HG03095 (cell line): ENCODE measurements around the gene MLST8.
A peak's percentile ranks its signal among the peaks of the same experiment; 100 is the strongest.

Source experiments
- ATAC-seq: cut with Tn5 transposase; IDR thresholded peaks from one replicate; pipeline ENCODE4 v1.9.1; 2021; ENCODE audit warnings: moderate library complexity; ENCODE audit not compliant: unreplicated experiment

Gene MLST8

DNA sequence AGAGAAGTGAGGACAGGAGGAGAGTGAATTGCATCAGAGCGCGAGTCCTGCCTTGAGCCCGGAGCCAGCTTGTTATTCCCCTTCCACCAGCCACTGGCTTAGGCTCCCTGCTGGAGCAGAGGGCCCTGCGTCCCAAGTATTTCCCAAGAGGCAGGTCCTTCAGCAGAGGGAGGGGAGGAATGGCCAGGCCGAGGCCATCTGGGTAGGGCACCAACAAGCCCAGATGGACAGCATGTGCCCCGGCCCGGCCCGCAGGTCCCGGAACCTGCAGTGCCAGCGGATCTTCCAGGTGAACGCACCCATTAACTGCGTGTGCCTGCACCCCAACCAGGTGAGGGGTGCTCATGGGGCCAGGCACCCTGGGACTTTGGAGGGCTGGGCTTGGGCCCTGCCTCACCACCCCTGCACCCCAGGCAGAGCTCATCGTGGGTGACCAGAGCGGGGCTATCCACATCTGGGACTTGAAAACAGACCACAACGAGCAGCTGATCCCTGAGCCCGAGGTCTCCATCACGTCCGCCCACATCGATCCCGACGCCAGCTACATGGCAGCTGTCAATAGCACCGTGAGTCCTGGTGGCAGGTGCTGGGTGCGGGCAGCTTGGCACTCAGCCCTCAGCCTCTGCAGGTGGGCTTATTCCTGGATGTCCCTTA lies 1.7 kb downstream of the MLST8 start:
- ATAC-seq = no peak

DNA sequence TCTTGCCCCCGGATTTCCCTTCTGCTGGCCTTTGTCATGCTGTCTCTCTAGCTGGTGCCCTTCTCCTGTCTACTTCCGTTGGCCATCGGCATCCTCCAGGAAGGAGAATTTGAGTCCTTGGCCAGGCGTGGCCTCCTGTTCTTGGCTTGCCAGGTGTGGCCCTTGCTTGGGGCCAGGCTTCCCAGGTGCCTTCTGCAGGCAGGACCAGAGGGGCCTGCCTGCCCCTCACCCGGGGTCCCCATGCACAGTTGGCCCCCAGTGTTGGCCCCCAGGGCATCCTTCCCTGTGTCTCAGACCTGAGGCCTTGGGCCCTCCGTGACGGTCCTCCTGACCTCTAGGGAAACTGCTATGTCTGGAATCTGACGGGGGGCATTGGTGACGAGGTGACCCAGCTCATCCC lies 2.6 kb downstream of the MLST8 start:
- ATAC-seq = no peak

DNA sequence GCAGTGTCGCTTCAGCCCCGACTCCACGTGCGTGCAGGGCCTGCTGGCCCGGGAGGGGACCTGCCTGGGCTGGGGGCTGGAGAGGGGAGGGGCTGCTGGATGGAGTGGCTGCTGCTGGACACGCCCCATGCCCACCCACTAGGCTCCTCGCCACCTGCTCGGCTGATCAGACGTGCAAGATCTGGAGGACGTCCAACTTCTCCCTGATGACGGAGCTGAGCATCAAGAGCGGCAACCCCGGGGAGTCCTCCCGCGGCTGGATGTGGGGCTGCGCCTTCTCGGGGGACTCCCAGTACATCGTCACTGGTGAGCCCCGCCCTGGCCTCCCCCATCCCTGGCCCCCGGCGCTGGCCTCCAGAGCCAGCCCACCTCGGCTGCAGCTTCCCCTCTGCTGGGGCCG lies 3.1 kb downstream of the MLST8 start:
- no peak for ATAC-seq

DNA sequence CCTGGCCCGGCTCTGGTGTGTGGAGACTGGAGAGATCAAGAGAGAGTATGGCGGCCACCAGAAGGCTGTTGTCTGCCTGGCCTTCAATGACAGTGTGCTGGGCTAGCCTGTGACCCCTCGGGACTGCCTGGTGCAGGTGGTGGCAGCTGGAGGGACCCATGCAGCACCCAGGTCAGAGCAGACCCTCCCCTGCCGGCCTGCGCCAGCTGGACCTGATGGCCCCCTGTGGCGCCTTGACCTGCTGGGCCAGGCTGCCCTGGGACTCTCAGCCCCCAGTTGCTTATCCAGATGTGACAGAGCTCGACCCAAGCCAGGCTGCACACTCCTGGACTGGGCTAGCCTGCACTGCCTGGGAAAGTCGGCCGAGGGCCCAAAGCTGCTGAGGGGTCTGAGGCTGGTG lies 3.5 kb downstream of the MLST8 start:
- ATAC-seq = no peak

DNA sequence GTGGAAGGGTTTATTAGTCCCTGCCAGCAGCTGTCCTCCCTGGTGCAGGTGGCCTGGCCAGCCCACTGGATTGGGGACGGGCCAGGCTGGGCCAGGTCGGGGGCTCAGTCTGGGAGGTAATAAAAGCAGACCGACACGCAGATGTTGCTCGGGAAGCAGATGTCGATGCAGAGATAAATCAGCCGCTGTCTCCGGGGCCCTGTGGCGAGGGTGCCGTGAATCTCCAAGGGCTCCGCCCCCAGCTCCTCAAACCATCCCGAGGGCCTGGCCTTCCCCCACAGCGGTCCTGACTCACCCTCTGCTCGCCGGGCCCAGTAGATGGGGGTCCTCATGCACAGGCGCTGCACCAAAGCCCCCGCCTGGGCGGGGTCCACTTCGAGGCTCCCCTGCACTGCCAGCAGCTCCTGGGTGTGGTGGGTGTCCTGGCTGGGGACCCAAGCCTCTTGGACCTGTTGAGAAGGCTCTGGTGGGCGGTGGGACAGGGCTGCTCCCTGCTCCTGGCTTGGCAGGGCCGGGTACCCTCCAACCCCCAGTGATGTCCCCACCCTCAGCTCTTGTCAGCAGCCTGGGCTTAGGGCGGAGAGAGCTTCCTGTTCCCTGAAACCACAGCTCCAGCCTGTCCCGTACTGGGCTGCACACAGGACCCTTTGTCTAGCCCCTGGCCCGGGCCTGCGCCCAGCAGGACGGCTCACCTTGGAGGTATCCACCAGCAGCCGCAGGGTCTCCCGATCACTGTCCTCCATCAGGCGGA lies 4.2 kb downstream of the MLST8 start:
- no peak for ATAC-seq

DNA sequence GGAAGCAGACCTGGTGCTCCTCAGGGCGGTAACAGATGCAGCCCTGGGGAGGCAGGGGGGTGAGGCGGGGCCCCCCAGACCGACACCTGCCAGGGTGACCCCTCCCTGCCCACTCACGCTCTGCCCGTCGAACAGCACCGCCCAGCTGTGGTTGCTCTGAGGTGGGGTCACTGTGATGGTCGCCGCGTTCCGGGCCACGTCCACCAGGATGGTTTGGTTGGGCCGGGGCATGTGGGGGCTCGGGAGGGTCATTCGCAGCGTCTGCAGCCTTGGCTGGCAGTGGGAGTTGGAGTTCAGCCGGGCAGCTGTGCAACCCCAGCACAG lies 4.7 kb downstream of the MLST8 start:
- ATAC-seq = no peak

DNA sequence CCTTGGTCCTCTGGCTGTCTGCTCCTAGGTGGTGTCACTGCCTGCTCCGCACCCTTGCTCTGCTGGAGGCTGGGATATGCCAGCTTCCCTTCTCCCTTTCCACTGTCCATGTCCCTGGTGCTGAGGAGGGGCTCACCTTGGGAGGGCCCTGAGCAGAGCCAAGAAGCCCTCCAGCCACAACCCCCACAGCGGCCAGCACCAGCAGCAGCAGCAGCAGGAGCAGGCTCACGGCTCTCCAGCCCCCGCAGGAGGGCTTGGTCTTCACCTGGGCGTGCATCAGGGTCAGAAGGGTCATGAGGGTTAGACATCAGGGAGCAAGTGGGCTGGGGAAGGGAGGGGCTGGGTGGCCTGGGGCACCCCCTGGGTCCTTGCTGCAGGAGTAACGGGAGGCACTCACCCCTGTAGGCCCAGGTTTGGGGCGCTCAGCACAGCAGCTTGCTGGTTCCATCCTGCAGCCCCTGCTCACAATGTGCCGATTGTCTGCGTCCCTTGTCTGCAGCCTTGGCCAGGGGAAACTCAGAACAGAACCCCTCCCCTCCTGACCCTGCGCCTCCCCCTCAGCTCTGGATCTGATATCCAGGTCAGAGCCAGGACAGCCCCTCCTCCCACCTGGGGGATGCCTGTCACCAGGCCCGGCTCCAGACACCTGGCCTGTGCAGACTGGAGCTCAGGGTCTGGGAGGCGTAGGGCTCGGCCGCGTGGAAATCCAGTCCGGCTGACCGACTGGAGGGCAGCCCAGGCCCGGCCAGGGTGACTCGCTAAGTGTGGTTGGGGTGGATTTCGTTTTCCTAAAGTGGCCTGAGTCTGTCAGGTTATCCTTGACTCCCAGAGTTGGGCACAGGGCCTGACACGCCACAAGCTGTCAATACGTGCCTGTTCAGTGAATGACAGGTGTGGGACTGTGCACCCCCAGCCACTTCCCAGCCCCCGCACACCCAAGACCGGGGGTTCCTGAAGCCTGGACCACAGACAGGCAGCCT lies 5.4 kb downstream of the MLST8 start, which contains the start of gene BRICD5:
BRICD5 (minus strand) TSS at position 478 of the 980 bp plus-strand sequence; CDS start at position 448, 30 bp downstream.
- no peak for ATAC-seq

DNA sequence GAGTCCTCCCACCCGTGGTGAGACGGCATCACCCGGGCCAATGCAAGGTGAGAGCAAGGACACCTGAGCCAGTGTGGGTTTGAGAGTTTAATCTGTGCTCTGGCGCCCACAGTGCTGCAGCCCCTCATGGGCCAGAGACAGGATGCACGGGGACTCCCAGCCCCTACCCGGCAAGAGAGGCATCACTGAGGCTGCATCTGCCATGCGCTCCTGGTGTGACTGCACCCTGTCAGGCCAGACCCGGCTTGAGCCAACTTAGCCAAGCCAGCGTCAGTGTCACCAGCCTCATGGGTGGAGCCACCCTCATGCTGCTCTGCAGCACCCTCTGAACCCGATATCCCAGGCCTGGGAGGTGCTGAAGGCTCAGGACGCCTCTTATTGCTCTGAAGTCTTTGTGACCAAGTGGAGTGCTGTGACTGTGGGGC lies 6.7 kb downstream of the MLST8 start:
- ATAC-seq = no peak

DNA sequence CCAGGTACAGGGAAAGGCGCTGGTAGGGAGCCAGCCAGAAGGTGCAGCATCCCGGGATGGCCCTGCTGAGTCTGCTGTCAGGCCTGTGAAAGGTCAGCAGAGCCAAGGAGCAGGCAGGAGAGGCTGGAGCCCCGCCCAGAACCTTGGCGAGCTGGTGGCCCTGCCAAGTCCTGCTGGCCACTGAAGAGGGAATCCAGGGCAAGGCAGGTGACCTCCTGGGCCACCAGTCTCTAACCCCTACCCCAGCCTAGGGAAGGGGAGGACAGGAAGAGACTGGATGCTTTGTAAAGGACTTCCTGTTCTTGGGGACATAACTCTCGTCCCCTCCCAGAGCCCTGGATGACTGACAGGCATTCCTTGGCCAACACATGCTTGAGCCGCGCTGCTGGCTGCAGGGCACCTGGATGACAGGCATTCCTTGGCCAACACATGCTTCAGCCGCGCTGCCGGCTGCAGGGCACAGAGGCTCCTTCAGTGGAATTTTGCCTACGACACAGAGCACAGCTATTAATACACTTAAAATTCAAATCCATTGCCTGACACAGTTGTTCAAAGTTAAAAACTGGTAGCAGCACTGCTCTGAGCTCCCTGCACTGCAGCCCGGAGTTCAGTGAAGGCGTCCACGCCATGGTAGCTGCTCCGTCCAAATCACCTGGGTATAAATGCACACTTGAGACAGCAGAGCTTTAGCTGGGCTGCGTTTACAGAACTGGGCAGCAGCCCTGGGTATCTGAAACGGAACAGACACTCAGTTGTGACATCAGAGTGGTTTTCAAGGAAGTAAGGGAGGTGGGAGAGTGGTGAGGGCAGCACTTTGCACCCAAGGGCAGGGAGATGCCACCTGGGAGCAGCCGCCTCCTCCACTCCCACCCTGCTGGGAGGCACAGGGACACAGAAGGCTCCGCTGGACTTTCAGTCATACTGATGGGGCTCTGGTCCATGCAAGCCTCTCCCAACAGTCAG lies 7.4 kb downstream of the MLST8 start:
- no peak for ATAC-seq

DNA sequence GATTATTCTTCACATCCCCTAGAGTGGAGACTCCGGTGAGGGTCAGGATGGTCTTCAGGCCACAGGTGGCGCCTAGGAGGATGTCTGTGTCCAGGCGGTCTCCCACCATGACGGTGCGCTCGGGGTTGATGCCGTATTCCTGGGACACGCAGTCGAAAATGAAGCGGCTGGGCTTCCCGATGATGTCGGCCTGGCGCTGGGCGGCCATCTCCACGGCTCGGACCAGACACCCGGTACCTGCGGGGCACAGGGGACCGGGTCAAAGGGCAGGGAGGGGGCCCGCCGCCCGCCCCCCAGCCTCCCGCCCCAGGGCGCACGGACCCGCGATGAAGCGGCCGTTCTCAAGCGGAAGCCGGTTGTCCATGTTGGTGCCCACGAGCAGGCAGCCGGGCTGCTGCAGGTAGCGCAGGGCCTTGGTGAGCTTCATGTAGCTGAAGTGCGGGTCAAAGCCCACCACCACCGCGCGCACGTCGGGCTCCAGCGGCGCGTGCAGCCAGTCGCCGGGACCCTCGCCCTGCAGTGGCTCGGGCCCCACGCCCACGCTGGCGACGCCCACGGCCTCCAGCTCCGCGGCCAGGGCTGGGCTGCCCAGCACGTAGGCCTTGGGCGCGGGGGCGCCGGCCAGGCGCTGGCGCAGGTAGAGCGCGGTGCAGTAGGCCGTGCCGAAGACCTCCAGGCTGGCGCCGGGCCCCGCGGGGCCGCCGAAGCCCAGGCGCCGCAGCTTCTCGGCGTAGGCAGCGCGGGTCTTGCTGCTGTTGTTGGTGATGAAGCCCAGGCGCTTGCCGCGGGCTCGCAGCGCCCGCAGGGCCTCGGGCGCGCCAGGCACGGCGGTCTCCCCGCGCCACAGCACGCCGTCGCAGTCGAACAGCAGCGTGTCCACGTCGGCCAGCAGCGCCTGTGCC lies 8.8 kb downstream of the MLST8 start:
- ATAC-seq = no peak

DNA sequence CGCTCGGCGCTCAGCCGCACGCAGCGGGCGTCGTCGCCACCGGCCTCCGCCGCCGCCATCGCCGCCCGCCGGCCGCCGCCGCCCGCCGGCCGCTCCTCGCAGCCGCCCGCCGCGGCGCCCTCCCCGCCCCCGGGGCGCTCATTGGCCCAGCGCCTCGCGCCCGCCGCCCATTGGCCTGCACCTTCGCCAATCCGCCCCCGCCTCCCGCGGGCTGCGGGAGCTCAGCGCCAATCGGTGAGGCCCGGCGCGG lies 9.4 kb downstream of the MLST8 start, which contains the start of gene PGP:
PGP (minus strand) TSS at position 122 of the 250 bp plus-strand sequence; CDS start at position 59, 63 bp downstream.
- ATAC-seq = peak; percentile 78

DNA sequence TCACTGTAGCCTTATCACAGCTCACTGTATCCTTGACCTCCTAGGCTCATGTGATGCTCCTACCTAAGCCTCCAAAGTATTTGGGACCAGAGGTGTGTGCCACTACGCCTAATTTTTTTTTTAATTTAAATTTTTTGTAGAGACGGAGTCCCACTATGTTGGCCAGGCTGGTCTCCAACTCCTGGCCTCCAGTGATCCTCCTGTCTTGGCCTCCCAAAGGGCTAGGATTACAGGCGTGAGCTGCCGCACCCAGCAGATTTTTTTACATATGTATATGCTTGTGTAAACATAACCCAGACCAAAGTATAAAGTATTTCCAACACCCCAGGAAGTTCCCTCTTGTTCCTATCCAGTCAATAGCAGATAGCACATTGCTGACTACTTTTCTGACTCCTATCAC lies 11.1 kb downstream of the MLST8 start:
- ATAC-seq = no peak

DNA sequence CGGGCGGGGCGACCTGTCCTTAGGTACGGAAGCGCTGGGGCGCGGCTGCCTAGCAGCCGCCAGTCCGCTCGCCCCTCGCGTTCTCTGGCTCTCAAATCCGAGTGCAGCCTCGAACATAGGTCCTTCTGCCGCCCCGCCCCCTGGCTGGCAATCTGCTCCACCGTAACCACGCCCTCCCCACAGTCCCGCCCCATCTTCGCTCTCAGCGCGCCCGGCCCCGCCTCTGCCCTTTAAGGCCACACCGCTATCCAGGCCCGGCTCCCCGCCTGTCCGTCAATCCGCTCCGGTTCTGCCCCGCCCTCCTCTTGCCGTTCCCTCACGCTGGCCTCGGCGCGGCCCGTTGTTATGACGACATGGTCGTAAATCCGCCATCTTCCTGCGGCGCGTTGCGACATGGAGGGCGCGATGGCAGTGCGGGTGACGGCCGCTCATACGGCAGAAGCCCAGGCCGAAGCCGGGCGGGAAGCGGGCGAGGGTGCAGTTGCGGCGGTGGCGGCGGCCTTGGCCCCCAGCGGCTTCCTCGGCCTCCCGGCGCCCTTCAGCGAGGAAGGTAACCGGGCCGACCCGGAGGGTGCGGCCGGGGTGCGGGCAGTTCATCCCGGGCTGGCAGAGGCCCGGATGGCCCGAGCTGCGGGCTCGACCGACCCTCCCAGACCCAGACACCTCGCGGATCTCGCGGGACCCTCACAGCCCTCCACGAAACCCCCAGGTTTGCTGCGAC lies 18.1 kb downstream of the MLST8 start, which contains the start of gene E4F1:
E4F1 (plus strand) TSS at position 371 of the 721 bp plus-strand sequence; CDS start at position 394, 23 bp downstream.
- peak; percentile 86 for ATAC-seq

DNA sequence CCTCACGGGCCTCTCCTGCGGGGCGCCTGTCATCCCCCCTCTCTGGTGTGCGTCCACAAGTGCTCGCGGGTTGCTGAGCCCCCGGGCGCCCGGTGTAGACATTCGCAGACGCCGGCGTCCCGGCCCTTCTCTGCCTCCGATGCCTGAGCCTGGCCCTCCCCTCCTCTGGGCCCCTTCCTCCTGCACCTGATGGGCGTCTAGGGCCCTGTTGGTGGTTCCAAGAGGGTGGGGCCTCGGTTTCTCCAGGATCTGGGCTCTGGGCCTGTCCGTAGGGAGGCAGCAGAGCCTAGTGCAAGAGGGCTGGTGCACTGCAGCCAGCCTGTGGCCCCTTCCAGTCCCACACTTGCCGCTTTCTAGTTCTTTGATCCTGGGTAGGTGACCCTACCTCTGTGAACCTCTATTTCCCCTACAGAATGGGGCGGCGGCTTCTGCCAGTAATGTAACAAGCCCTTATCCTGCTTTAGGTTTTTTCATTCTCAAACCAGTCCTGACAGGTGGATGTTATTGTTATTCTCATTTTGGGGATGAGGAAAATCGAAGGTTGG lies 18.8 kb downstream of the MLST8 start:
- ATAC-seq = peak; percentile 19

DNA sequence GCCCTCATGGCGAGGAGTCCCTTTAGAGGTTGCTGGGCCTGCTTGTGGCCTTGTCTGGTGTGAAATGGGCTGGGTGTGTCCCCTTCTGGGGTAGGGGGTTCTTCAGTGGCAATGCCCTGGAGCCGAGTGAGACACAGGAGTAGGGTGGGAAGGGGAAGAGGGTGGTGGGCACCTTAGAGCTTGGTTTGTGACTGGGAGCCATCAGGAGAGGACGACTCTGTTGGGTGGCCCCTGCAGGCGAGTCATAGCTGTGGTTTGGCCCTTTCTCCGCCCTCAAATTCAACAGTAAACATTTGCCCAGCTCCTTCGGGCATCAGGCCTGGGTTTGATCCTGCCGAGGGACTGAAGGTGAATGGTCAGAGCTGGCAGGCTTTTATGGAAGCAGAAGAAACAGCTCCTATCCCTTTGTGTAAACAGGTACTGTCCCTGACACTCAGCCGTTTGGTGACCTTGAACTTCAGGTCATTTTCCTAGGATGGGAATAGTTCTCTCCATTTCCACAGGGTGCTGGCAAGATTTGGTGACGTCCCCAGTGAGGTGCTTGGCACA lies 21.1 kb downstream of the MLST8 start:
- no peak for ATAC-seq

DNA sequence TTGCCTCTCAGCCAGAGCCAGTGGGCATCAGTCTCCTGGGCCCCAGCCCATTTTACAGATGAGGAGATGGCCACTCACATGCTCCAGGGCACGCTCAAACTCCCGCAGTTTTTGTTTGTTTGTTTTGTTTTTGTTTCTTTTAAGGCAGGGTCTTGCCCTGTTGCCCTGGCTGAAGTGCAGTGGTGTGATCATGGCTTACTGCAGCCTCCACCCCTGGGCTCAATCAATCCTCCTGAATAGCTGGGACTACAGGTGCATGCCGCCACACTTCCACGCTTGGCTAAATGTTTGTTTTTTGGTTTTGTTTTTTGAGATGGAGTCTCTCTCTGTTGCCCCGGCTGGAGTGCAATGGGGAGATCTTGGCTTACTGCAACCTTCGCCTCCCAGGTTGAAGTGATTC lies 21.7 kb downstream of the MLST8 start:
- ATAC-seq = no peak

DNA sequence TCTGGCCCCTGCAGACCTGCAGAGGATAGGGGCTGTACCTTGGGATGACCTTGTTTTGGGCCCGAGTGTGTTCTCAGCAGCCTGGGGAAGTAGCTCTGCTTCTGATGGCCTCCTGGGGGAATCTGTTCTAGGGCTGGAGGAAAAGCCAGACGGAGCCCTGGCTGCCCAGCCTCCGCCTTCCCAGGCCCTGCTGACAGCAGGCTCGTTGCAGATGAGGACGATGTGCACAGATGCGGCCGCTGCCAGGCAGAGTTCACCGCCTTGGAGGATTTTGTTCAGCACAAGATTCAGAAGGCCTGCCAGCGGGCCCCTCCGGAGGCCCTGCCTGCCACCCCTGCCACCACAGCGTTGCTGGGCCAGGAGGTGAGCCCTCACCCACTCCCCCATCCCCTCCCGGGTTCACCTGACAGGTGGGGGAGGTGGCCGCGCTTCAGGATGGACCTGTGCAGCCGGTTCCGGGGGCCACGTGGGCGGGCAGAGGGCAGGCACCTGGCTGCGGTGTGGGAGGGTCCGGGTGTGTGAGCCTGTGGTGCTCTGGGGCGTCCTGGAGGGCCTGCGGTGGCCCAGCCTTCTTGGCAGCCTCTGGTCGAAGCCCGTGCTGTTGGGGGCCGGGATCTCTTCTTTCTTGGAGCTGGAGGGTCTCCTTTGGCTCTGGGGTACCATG lies 23.0 kb downstream of the MLST8 start:
- no peak for ATAC-seq

DNA sequence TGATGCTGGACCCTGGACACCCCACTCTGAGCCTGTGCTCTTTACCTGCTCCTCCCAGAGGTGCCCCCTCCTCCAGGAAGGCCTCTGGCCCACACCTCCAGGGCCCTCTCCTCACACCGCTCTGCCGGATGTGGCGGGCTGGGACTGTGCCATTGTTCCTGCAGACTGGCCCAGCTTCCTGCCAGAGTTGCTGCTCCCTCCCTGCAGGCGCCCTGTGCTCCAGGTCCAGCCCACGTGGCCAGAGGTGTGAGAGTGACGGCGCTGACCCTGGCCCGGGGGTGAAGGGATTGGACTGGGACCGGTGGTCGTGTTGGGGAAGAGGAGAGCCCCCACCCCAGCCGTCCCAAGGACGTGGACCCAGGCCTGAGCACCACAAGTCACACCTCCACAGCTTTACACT lies 23.8 kb downstream of the MLST8 start:
- ATAC-seq = no peak
